Measurements from ENCODE around the gene EPHX1.

Gene EPHX1

DNA sequence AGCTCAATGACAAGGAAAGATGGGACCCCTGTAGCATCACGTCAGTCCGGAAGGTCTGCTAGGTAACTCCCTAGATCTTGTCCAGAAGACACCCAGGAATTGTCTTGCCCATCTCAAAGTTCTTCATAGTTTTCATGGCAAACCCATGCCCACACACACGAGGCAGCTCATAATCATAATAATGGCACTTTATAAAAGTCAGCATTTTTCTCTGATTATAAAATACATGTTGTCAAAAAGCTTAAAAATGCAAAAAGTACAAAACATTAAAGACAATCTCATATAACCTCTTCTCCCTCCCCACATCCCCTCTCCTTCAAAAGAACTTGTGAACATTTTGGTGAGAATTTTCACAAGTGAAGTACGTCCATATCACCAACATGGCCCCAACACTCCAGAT, 30.8 kb downstream of the EPHX1 start:
- no peak for DNase-seq (ENCODE audit: low spot score)

- no peak for DNase-seq (ENCODE audit: low spot score)
These were observed 32.1 kb downstream of the EPHX1 start for GRCh38 chr1:225842074-225842473.

DNA sequence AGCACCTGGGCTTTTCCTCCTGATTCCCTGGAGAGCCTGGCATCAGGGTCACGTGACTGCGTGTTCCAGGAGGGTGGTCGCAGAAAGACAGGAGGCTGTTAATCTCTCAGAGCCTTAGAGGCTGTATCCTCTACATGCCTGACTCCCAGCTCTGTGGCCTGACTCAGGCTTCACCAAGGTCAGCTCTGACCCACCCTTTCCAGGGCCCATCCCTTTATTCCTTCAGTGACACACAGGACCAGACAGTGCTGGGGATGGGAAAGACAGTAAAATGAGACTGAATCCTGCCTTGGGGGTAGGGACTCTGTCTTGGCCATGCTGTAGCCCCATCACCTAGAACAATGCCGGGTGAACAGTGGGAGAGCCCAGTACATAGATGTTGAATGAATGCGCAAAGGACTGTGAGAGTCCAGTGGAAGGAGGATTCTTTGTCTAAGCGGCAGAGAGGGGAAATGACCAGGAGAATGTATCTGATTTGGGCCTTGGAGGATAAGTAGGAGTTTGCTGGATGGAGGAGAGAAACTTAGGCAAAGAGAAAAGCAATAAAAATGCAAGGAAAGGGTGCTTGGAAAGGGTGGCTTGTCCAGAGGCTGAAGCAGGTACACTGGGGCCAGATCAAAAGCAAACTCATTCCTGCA, 33.0 kb downstream of the EPHX1 start:
- no peak for DNase-seq (ENCODE audit: low spot score)

- no peak for DNase-seq (ENCODE audit: low spot score)
These were observed 33.5 kb downstream of the EPHX1 start for GRCh38 chr1:225843426-225843795.

DNA sequence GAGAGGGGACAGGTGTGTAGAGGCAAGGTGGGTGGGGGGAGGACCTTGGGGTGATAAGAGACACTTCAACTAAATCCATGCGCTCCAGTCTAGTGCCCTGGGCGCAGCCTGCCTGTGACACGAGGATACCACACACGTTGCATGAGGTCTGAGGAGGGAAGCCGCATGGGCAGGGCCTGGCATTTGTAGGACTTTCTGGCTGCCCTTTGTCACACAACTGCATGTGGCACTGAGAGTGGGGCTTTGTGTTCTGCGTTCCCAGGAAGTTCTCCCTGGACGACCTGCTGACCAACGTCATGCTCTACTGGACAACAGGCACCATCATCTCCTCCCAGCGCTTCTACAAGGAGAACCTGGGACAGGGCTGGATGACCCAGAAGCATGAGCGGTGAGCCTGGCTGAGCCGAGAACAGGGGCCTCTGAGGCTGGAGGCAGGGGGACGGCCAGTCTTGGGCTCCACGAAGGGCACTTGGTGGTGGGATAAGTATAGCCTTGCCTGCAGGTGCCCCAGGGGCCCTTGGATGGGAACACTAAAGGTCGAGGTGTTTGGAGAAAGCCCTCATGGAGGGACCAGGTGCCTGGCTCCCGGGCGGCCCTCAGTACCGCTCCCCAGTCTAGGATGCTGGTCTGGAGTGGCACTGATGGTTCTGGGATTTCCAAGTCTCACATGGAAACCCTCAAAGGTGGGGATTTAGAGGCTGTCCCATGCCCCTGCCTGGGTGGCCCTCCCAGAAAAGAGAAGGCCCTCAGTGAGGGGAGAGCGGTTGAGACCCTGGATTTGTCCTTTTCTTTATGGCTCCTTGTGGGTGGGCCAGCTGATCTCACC, 34.5 kb downstream of the EPHX1 start:
- no peak for DNase-seq (ENCODE audit: low spot score)

- no peak for DNase-seq (ENCODE audit: low spot score)
These were observed 35.2 kb downstream of the EPHX1 start for GRCh38 chr1:225845097-225845496.

DNA sequence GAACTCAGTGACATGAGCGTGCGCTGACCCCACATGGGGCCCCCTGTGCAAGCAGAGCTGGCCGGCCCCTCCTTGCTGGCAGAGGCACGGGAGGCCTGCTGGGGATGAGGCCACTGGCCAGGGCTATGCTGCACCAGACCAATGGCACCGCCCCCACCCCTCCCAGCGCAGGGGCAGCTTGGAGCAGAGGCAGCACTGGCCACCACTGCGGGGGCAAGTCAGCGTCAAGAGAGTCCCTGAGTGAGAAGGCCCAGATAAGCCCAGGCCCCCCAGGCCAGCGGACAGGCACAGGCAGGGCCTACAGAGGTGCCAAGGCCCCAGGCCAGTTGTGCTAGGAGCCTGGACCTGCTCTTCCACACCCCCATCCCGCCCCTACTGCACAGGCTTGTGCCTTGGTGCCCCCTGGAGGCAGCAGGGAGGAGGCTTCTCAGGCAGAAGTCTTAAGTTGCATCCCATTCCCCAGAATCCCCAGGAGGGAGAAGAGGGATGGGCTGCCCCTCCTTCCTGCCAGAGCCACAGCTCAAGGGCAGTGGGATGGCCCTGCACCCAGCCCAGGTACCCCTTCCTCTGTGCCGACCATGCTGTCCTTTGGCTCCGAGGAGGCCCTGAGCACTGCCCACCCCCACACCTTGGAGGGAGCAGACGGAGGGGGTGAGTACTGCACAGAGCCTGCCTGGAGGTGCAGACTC, 35.8 kb downstream of the EPHX1 start:
- peak; percentile 77 for DNase-seq (ENCODE audit: low spot score)

DNA sequence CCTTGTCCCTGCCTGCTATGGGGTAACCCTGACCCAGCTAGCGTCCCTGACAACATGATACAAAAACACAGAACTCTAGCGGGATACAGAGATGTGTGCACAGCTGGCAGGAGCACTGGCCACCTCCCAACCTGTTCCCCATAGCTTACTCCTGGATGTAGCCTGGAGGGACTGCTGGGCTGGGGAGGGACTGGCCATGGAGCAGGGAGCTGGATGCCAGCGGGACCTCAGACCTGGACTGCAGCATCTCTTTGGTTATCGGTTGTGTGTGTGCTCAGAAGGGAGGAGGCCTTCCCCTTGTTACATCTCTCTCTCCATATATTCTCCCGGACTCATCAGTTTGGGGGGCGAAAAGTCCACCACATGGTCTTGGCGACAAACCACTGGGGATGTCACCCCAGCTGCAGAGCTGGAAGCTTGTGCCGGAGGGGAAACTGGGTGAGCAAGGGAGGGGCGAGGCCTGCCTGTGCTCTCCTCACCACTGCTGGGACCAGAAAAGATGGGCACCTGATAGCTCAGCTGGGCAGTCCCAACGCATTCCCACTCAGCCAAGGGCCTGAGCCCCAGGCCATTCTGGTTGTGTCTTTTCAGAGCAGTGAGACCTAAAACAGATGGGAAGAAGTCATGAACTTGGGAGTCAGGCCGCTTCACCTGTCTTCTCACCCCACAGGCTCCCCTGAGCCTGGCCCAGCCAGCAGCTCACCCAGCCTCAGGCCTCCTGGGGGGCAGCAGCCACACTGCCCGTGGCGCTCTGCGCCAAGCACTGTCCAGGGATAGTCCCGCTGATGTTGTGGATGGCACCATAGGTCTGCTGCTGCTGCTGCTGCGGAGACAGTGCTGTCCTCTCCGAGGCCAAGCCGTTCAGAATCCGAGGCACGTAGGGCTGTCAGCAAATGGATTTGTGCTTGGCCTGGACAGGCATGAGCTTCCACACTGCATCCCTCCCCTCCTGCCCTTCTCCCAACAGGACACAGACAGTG, 36.7 kb downstream of the EPHX1 start:
- DNase-seq (ENCODE audit: low spot score): no peak

- DNase-seq (ENCODE audit: low spot score): no peak
These were observed 37.7 kb downstream of the EPHX1 start for GRCh38 chr1:225847610-225848009.

DNA sequence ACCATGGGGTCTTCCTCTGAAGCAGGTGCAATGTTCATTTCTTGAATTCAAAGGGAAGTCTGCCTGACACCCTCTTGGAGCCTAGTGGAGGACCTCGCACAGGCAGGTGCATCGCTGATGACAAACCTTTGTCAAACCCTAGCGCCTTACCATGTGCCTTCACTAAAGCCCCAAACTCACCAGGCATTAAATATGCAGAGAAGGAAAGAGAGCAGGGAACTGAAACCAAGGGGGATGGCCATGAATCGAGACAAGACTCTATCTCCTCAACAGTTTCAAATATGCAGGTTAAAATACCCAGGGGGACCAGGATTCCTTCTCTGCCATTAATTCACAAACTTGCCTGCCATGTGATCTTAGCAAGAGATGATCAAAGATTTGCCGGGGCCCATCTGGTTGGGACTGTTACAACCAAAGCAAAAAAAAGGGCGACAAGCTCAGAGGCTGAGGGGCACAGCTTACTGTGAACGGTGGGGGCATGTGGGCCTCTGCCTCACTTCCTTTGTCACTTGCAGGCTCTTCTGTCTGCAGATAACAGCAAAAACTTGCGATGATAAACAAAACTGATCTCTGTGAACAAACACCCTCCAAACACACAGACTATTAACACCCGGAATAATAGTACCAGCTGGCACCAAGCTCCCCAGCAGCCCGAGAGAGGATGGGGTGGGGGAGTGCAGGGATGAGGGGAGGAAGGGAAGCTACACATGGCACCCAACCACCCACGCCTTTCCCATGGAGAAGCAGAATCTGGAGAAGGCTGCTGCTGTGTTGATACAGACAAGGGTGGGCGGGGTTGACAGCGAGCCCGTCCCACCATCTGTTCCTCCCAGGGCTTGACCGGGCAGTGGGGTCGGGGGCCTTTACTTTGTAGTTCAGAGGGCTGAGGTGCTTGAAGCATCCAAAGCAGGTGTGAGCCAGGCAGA, 38.4 kb downstream of the EPHX1 start:
- DNase-seq (ENCODE audit: low spot score): no peak

- no peak for DNase-seq (ENCODE audit: low spot score)
These were observed 40.0 kb downstream of the EPHX1 start for GRCh38 chr1:225849925-225850324.

GRCh38 chr1:225850370-225850769, 40.4 kb downstream of the EPHX1 start:
- no peak for DNase-seq (ENCODE audit: low spot score)

DNA sequence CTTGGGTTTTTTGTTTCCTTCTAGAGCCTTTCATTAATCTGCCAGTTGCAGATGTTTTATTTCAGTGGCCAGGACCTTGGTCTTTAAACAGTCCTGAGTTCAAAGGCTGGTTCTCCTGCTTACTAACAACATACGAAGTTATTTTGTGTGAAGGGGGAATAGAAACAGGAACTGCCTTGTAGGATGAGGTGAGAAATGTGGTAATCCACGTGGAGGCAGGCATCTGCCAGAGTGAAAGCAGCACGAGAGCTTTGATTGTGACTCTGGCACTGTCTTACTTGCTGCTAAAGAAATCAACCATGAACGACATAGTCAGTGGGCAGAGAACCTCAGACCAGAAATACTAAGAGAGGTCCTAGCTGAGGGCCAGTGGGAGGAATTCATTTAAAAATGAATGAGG, 41.9 kb downstream of the EPHX1 start:
- no peak for DNase-seq (ENCODE audit: low spot score)

DNA sequence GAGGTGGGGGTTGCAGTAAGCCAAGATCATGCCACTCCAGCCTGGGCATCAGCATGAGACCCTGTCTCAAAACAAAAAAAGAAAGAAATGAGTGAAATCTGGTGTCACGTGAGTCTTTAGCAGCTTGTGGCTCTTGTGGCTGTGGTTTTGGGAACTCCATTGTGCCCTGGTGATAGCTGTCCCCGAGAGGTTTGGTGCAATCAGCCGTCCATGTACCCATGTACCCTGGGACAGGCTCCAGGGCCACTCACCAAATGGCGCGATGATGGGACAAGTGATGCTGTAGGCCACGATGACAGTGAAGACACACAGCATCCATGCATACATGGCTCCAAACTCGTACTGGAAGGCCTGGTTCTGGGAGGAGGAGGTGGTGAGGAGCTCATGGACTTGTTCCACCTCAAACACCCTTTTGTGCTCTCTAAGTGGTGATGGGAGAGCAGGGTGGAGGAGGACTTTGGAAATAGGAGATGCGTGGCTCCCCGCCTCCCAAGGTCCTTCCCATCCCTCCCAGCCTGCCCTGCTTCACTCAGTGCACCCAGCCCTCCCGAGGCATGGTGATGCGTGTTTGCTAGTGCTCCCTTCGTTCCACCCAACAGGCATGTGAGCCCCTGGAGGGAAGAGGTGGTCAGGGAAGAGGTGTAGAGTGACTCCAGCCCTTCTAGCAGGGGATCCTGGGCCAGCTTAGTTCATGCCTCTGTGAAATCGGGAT, 42.6 kb downstream of the EPHX1 start:
- DNase-seq (ENCODE audit: low spot score): no peak

GRCh38 chr1:225853441-225853840, 43.5 kb downstream of the EPHX1 start:
- DNase-seq (ENCODE audit: low spot score): no peak

- no peak for DNase-seq (ENCODE audit: low spot score)
These were observed 45.8 kb downstream of the EPHX1 start for GRCh38 chr1:225855503-225856300.

- no peak for DNase-seq (ENCODE audit: low spot score)
These were observed 47.3 kb downstream of the EPHX1 start for GRCh38 chr1:225857256-225857655.

DNA sequence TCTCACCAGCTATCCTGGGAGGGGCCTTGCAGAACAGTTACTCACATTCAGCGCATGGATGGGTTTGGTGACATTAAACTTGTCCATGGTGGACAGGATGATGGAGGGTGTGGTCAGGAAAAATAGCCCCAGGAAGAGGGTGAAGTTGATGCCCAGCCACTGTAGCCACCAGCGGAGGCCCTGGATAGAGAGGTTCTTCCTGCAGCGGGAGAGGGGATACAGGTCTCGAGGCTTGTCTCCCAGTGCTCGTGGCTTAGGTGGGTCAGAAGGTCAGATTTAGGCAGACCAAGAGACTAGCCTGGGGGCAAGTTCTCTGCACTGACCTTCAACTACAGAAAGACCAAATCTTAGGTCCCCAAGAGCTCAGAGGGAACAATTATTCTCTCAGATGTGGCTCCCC, 49.2 kb downstream of the EPHX1 start:
- no peak for DNase-seq (ENCODE audit: low spot score)

GRCh38 chr1:225860107-225860506, 50.2 kb downstream of the EPHX1 start:
- DNase-seq (ENCODE audit: low spot score): no peak

All from SK-N-DZ (cell line).